ENCODE measurements around the gene ZNF226.
"Not testable (repeated sequence)": the region's sequence is repeated elsewhere in the genome, so short reads cannot be mapped to it uniquely, and the experiment has no call there.

Gene ZNF226

DNA sequence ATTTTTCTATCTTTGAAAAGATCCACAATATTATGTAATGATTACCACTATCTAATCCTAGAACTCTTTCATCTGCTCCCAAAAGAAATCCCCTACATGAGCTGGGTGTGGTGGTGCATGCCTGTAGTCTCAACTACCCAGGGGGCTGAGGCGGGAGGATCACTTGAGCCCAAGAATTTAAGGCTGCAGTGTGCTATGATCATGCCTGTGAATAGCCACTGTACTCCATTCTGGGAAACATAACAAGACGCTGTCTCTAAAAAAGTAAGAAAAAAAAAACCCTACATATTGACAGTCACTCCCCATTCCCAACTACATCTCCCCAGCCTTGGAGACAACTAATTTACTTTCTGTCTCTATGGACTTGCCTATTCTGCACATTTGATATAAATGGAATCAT lies 1.1 kb upstream of the ZNF226 start:
- TF ChIP-seq, protein P1, sequence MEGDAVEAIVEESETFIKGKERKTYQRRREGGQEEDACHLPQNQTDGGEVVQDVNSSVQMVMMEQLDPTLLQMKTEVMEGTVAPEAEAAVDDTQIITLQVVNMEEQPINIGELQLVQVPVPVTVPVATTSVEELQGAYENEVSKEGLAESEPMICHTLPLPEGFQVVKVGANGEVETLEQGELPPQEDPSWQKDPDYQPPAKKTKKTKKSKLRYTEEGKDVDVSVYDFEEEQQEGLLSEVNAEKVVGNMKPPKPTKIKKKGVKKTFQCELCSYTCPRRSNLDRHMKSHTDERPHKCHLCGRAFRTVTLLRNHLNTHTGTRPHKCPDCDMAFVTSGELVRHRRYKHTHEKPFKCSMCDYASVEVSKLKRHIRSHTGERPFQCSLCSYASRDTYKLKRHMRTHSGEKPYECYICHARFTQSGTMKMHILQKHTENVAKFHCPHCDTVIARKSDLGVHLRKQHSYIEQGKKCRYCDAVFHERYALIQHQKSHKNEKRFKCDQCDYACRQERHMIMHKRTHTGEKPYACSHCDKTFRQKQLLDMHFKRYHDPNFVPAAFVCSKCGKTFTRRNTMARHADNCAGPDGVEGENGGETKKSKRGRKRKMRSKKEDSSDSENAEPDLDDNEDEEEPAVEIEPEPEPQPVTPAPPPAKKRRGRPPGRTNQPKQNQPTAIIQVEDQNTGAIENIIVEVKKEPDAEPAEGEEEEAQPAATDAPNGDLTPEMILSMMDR (IDR thresholded peaks at IDR 0.05) = no peak
- TF ChIP-seq ZFX (IDR thresholded peaks at IDR 0.05; ENCODE audit: borderline replicate concordance) = no peak

DNA sequence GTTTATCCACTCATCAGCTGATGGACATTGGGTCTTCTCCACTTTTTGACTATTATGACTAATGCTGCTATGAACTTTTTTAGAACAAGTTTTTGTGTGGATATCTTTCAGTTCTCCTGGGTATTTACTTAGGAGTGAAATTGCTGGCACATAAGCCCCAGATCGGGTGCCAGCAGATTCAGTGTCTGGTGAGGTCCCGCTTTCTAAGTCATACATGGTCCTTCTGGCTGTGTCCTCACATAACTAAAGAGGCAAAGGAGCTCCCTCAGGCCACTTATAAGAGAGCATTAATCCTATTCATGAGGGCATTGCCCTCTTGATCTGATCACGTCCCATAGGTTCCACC lies 600 bp upstream of the ZNF226 start:
- TF ChIP-seq ZFX (IDR thresholded peaks at IDR 0.05; ENCODE audit: borderline replicate concordance) = no peak
- TF ChIP-seq, protein P1 (IDR thresholded peaks at IDR 0.05) = no peak
- peak overlapping the region; percentile 67 for H3K27ac ChIP-seq

More for the DNA sequence above, 1.1 kb upstream of the ZNF226 start:
- no peak overlapping the region; the same call in 1 of the 2 replicates for H3K27ac ChIP-seq

DNA sequence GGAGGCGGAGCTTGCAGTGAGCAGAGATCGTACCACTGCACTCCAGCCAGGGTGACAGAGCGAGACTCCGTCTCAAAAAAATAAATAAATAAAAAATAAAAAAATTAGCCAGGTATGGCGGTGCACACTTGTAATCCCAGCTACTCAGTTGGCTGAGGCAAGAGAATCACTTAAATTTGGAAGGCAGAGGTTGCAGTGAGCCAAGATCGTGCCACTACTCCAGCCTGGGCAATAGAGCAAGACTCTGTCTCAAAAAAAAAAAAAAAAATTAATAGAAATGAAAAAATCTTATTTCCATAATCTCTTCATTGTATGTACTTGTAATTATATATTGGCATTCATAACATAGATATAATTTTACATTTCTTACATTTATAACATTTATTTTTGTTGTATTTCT lies 5.8 kb downstream of the ZNF226 start:
- H3K27ac ChIP-seq = not testable (repeated sequence)

DNA sequence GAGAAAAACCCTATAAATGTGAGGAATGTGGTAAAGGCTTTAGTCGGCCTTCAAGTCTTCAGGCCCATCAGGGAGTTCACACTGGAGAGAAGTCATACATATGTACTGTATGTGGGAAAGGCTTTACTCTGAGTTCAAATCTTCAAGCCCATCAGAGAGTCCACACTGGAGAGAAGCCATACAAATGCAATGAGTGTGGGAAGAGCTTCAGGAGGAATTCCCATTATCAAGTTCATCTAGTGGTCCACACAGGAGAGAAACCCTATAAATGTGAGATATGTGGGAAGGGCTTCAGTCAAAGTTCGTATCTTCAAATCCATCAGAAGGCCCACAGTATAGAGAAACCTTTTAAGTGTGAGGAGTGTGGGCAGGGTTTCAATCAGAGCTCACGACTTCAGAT lies 11.7 kb downstream of the ZNF226 start:
- TF ChIP-seq ZFX (IDR thresholded peaks at IDR 0.05; ENCODE audit: borderline replicate concordance) = no peak
- TF ChIP-seq, protein P1 (IDR thresholded peaks at IDR 0.05) = no peak
- no peak overlapping the region for H3K27ac ChIP-seq

DNA sequence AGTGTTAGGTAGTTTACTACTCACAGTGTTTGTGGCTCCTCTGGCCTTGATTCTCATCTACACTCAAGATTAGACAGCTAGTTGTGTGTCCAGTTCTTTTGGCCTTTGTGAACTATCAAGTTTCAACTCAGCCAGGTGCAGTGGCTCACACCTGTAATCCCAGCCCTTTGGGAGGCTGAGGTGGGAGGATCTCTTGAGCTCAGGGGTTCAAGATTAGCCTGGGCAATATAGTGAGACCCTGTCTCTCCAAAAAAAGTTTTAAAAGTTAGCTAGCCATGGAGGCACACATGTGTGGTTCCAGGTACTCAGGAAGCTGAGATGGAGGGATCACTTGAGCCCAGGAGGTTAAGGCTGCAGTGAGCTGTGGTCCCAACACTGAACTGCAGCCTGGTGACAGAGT lies 16.1 kb downstream of the ZNF226 start:
- no peak overlapping the region for H3K27ac ChIP-seq
- TF ChIP-seq, protein P1 (IDR thresholded peaks at IDR 0.05) = no peak
- TF ChIP-seq ZFX (IDR thresholded peaks at IDR 0.05; ENCODE audit: borderline replicate concordance) = no peak

DNA sequence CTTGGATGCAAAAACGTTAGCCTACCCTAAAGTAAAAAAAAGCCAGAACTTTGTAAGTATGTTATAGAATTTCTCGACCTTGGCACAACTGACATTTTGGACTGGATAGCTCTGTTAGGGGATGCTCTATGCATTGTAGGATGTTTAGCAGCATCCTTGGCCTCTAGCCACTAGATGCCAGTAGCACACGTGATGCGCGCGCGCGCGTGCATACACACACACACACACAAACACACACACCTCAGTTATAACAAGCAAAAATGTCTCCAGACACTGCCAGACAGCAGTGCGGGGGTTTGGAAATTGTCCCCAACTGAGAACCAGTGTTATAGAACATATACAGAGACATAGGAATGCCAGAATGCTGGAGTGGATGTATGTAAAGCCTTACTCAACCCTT lies 17.2 kb downstream of the ZNF226 start:
- no peak for TF ChIP-seq ZFX (IDR thresholded peaks at IDR 0.05; ENCODE audit: borderline replicate concordance)
- TF ChIP-seq, protein P1 (IDR thresholded peaks at IDR 0.05) = no peak

DNA sequence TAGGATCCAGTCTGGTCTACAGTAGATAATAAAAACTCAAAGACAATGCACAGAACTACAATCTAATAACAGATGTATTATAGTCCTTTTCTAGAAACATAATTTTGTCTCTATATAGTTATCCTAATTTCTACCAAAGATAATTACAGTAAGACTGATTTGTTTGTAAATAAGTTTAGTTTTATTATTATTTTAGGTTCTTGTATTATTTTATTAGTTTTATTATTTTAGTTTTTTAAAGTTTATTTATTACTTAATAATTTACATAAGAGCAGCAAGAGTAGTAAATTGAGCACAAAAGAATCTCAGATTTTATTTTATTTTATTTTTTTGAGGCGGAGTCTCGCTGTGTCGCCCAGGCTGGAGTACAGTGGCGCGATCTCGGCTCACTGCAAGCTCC lies 25.1 kb downstream of the ZNF226 start:
- no peak for TF ChIP-seq ZFX (IDR thresholded peaks at IDR 0.05; ENCODE audit: borderline replicate concordance)
- TF ChIP-seq, protein P1 (IDR thresholded peaks at IDR 0.05) = no peak
- no peak overlapping the region for H3K27ac ChIP-seq

More for the DNA sequence above, 17.2 kb downstream of the ZNF226 start:
- no peak overlapping the region for H3K27ac ChIP-seq

DNA sequence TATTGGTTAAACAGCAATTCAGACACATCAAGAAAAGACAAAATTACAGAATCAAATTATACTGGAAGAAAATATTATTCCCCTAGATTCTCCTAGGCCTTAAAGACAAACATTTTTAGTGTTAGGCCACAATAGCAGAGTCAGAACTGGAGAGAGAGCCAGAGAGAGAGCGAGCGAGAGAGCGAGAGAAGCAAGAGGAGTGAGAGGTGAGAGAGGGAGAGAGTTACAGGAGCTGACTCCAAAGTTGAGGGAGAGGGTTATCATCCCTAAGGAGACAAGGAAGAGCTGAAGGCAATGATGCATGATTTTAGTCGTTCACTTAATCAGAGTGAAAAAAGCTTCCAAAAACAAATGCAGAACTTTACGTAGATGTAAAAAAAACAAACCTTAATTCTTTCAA lies 27.2 kb downstream of the ZNF226 start:
- TF ChIP-seq, protein P1 (IDR thresholded peaks at IDR 0.05) = no peak
- no peak for TF ChIP-seq ZFX (IDR thresholded peaks at IDR 0.05; ENCODE audit: borderline replicate concordance)
- no peak overlapping the region for H3K27ac ChIP-seq

Data from 22Rv1 (cell line).